GM21723 (cell line): ENCODE results near the gene DNAJC4.

Source experiments
- ATAC-seq: cut with Tn5 transposase; IDR thresholded peaks from one replicate; pipeline ENCODE4 v1.9.1; 2021; ENCODE audit warnings: mild to moderate bottlenecking, moderate library complexity; ENCODE audit not compliant: unreplicated experiment

Gene DNAJC4

GRCh38 chr11:64255135-64256128, 25.1 kb downstream of the DNAJC4 start:
- no peak for ATAC-seq

- no peak for ATAC-seq
These were observed 26.0 kb downstream of the DNAJC4 start for GRCh38 chr11:64256300-64256699.

GRCh38 chr11:64258356-64258755, 28.0 kb downstream of the DNAJC4 start:
- no peak for ATAC-seq

GRCh38 chr11:64258946-64259532, 28.7 kb downstream of the DNAJC4 start:
- no peak for ATAC-seq

GRCh38 chr11:64259533-64260067, 29.3 kb downstream of the DNAJC4 start:
- ATAC-seq, result no peak

- no peak for ATAC-seq
These were observed 29.9 kb downstream of the DNAJC4 start for GRCh38 chr11:64260147-64260708.

GRCh38 chr11:64261556-64262080, 31.3 kb downstream of the DNAJC4 start:
- no peak for ATAC-seq

GRCh38 chr11:64262271-64263002, 32.1 kb downstream of the DNAJC4 start:
- ATAC-seq, result no peak

- no peak for ATAC-seq
These were observed 32.9 kb downstream of the DNAJC4 start for GRCh38 chr11:64263021-64263946.

- ATAC-seq, result no peak
These were observed 33.6 kb downstream of the DNAJC4 start for GRCh38 chr11:64263947-64264317.

- ATAC-seq, result no peak
These were observed 34.1 kb downstream of the DNAJC4 start for GRCh38 chr11:64264371-64264852.

GRCh38 chr11:64265176-64266160, 35.1 kb downstream of the DNAJC4 start:
- no peak for ATAC-seq

- no peak for ATAC-seq
These were observed 36.0 kb downstream of the DNAJC4 start for GRCh38 chr11:64266339-64266738.

GRCh38 chr11:64267207-64267945, 37.0 kb downstream of the DNAJC4 start:
- no peak for ATAC-seq

GRCh38 chr11:64268025-64268892, 37.9 kb downstream of the DNAJC4 start:
- no peak for ATAC-seq

GRCh38 chr11:64268893-64269539, 38.7 kb downstream of the DNAJC4 start:
- peak; percentile 14 for ATAC-seq
